DMS114 treated with DMSO at 0.1 percent for 48 hours (cell line): ENCODE results near the gene ZNF684.
"Not testable (repeated sequence)": the region's sequence is repeated elsewhere in the genome, so short reads cannot be mapped to it uniquely, and the experiment has no call there.

Experiments used
- DNase-seq: peaks from one replicate; lab custom pipeline; 2025; ENCODE audit not compliant: unreplicated experiment; lab: John Stamatoyannopoulos, UW

ZNF684 gene

DNA sequence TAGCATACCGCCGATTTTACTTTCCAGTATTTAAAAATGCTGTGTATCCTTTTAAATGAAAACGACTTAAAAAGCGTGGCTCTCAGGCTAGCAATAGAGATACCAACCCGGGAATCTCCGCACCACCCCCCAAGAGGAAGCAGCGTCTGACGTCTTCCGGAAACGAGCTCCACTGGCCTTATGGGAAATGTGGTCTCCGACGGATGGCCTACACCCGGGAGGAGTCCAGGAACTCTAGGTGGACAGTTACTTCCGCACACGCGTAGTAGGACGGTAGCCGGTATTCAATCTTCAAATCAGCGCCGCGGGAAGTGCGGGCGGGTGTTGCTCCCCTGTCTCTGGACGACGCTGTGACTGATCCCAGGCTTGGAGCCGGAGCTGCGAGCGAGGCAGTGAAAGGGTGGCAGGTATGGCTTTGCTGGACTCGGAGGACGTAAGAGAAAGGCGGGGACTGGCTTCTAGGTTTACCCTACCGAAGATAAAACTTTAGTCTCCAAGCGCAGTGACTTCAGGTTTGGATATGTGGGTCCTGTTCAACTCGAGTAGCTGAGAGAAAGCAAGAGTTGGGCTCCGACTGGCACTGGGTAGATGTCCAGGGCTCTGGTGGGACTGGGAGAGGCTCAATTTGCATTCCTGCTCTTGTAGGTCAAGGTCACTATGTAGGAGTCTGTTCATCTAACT is at the start of gene ZNF684:
ZNF684 (plus strand) TSS at position 257 of the 681 bp plus-strand sequence. CDS start 1,530 bp downstream, outside the sequence.
- DNase-seq, result peak; percentile 96

DNA sequence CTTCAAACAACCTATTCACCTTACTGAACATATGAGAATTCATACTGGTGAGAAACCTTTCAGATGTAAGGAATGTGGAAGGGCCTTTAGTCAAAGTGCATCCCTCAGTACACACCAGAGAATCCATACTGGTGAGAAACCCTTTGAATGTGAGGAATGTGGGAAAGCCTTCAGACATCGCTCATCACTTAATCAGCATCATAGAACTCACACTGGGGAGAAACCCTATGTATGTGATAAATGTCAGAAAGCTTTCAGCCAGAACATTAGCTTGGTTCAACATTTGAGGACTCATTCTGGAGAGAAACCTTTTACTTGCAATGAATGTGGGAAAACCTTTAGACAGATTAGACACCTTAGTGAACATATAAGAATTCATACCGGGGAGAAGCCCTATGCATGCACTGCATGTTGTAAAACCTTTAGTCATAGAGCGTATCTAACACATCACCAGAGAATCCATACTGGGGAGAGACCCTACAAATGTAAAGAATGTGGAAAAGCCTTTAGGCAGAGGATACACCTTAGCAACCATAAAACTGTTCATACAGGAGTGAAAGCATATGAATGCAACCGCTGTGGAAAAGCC is 36.0 kb upstream of the ZNF684 start:
- no peak for DNase-seq

DNA sequence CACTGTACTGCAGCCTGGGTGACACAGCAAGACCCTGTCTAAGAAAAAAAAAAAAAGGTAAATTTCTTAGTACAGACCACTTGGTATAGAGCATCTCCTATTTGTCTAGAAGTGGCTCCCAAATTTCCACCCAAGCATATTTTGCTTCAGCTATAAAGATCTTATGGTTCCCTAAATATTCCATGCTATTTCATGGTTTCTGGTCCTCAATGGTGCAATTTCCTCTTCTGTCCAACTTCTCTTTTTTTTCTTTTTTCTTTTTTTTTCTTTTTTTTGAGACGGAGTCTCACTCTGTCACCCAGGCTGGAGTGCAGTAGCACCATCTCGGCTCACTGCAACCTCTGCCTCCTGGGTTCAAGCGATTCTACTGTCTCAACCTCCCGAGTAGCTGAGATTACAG is 28.8 kb upstream of the ZNF684 start:
- DNase-seq, result not testable (repeated sequence)

DNA sequence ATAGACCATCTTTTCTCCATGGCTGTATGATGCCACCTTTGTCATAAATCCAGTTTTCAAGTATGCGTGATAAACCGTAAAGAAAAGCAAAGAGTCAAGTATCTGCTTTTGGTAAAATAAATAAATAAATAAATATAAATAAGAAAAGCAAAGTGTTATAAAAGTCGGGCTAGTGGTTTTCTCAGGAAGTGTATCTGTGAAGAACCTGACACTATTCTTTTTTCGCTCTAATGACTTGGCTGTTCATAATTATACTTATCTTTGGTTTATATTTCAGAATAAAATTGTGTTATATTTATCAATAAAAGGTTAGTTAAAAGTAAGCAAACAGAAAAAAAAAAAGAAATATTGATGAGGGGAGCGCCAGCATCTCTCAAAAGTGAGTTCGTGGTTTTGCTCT is 23.5 kb upstream of the ZNF684 start:
- no peak for DNase-seq

DNA sequence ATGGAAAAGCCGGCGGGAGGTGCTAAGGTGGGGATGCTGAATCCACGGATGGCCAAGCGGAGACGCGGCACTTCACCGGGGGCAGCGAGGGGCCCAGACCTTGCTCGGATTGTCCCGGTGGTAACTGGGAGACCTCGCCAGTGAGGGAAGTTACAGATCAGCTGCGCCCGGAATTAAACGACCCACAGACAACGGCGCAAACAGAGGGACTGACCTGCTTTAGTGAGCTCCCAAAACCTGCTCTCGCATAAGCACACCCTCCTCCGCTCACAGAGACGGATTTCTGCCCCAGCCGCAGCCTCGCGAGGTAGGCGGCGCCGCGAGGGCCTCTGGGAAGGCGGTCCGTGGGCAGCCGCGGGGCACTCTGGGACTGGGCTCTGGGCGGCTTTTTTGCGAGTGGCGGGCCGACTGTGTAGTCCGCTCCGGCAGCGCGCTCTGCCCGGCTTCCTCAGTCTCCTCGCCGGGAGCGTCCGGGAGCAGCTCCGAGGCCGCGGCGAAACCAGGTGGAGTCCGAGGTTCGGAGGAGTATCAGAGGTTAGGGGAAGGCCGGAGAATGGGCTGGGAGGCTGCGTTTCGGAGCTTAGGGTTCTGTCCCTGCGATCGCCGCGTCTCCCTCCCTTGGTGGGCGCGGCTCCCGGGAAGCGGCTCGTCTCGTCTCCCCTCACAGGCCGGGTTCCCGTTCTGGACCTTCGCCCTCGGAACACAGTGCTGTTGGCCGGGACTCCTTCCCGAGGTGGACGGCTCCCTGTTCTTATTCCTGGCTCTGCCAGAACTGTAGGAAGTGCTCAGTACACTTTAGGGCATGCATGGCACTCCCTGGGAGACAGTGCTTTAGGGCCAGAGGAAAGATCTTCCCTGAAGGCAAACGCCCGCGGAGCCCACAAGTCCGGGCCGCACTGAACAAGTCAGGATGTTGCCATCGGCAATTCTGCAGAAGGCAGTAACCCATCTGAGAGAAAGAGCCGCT is 22.8 kb upstream of the ZNF684 start, which contains the start of gene EXO5:
EXO5 (plus strand) TSS at position 393 of the 967 bp plus-strand sequence. CDS start 5,778 bp downstream, outside the sequence.
- DNase-seq, result peak; percentile 75

DNA sequence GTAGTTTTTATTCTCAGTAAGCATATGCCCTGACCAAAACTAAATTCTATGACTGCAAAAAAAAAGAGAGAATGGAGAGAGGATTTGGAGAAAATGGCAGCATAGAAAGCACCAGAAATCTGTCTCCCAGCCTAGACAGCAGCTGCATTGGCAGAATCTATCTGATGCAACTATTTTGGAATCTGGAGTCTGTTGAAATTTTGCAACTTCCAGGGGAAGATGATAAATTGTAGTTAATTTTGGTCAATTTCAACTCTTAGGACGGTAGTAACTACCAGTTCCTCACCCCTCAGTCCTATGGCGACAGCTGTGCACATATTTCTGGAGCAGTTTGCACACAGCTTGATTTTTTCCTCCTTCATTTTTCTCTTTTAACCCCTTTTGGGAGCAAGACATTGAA is 11.9 kb upstream of the ZNF684 start:
- DNase-seq, result no peak

DNA sequence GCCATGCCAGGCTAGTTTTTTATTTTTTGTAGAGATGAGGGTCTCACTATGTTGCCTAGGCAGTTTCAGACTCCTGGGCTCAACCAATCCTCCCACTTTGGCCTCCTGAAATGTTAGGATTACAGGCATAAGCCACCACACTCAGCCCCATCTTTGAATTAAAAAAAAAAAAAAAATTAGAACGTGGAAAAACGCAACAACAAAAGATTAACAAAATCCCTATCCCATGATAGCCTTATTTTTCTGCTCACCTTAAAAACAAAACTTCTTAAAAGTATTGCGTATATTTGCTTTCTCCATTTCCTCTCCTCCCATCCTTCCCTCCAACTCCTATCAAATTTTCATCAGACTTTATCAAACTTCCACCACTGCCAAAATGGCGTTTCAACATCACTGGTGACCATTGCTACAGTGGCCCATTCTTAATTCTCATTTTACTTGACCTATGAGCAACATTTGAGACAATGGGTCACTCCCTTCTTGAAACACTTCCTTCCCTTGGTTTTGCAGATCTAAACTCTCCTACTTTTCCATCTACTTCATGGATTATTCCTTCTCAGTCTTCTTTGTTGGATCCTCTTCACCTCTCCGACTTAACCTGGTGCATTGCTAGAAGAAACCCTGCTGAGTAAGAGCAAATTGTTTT is 579 bp upstream of the ZNF684 start:
- DNase-seq, result peak; percentile 81

DNA sequence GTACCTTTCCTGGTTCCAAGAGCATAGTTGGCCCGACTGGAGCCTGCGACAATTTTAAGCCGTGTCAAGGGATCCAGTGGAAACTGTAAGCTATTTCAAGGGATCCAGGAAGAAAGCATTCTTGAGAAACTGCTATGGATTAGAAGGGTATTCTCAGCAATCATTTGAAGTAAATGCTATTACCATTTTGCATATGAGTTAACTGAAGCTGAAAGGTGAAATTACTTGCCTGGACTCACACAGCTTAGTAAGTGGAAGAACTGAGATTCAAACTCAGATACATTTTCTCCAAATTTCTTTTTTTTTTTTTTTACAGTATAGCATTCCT is 589 bp downstream of the ZNF684 start:
- DNase-seq, result no peak

DNA sequence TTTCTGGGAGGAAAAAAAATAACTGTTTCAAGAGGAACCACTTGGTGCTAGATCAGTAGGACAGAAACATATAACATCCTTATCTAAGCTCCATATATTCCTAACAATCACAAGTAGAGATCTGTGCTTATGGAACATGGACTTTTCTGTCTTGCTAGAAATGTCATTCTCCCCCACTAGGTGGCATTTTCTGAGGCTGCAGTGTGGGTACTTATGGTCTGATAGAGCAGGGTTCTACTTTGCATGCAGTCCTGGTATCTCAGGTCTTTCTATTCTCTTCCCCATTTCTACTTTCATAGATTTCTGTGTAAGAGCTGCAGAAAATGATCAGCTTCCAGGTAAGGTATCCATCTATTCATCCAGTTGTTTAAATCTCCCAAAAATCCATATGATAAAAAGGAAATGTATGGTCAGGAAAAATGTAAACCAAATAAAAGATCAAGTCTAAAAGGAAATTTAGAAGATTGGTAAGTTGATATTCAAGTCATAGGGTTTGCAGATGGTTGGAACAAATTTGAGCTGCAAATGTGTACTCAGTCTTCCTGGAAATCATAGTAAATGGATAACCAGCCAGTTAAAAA is 1.5 kb downstream of the ZNF684 start:
- peak; percentile 52 for DNase-seq

DNA sequence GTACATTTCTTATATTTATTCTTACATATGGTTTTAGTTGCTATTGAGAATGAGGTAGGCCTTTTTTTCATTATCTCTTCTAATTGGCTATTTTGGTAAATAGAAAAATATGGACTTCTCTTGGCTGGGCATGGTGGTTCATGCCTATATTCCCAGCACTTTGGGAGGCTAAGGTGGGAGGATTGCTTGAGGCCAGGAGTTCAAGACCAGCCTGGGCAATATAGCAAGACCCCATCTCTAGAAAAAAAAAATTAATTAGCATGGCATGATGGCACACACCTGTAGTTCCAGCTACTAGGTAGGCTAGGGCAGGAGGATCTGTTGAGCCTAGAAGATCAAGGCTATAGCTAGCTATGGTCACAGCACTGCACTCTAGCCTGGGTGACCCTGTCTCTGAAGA is 3.2 kb downstream of the ZNF684 start:
- no peak for DNase-seq

DNA sequence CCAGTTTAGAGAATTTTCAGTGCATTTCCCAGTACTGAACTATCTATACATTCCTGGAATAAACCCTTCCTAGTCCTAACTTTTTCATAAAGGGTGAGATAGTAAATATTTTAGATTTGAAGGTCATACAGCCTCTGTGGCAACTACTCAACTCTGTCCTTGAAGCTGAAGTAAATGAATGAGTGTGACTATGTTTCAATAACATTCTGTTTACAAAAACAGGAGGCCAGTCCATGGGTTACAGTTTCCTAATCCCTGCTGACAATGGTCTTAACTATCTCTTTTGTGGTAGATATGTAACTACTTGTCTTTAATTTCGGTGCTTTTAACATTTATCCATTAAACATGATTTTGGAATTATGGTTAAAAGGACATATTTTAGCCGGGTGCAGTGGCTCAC is 4.3 kb downstream of the ZNF684 start:
- no peak for DNase-seq

DNA sequence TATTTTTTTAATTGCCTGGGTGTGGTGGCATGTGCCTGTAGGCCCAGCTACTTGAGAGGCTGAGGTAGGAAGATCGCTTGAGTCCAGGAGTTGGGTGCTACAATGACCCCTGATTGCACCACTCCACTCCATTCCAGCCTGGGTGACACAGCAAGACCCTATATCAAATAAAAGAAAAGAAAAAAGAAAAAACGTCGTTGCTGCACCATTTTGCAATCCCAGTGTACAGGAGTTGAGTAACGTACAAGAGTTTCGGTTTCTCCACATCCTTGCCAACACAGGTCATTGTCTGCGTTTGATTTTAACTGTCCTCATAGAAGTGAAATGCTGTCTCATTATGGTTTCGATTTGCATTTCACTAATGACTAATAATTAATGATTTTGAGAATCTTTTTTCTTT is 7.9 kb downstream of the ZNF684 start:
- DNase-seq, result no peak

DNA sequence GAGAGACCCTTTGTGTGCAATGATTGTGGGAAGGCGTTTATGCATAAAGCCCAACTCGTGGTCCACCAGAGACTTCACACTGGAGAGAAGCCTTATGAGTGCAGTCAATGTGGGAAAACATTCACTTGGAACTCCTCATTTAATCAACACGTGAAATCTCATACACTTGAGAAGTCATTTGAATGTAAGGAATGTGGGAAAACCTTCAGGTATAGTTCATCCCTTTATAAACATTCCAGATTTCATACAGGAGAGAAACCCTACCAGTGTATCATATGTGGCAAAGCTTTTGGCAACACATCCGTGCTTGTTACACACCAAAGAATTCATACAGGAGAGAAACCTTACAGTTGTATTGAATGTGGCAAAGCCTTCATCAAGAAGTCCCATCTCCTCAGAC is 15.5 kb downstream of the ZNF684 start:
- DNase-seq, result no peak

DNA sequence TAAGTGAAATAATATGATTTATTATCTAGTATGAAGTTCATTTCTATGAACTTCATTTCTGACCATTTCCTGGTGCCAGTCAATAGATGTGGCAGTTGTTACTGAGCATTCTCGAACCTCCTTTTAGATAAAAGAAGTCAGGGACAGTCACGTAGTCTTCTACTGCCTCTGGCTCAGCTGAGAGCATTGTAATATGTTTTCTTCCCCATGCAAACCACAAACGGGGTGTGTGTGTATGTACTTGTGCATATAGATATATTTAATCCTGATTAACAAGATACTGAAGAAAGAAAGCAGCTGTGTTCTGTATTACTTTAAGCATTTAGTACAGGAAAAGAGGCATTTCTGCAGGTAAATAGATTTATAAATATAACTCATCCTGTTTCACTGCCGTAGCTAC is 21.6 kb downstream of the ZNF684 start:
- no peak for DNase-seq

DNA sequence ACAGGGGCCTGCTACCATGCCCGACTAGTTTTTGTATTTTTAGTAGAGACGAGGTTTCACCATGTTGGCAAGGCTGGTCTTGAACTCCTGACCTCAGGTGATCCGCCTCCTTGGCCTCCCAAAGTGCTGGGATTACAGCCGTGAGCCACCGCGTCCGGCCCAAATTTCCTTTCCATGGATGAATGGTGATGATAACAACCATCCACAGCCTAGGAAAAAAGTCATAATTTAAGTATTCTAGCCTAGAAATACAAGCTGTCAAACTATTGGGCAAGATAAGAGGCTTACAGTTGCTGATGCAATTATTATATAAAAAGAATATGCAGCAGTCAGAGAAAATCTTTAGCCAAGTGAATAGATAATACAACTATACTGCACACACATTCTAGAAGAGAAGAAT is 23.4 kb downstream of the ZNF684 start:
- not testable (repeated sequence) for DNase-seq

DNA sequence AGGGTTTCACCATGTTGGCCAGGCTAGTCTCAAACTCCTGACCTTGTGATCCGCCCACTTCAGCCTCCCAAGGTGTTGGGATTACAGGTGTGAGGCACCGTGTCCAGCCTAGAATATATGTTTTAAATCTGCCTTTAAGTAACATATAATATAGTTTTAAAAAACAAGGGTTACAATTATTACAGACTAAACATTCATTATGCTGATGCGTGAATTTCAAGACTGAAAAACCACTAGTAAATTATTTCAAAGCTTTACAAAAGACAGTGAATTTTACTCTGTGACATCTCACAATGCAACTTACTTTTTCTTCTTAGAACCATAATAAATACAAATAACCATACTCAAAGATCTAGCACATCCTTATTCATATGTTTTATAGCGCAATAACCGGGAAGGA is 24.7 kb downstream of the ZNF684 start:
- DNase-seq, result no peak

DNA sequence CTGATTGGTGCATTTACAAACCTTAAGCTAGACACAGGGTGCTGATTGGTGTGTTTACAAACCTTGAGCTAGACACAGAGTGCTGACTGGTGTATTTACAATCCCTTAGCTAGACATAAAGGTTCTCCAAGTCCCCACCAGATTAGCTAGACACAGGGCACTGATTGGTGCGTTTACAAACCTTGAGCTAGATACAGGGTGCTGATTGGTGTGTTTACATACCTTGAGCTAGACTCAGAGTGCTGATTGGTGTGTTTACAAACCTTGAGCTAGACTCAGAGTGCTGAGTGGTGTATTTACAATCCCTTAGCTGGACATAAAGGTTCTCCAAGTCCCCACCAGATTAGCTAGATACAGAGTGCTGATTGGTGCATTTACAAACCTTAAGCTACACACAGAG is 26.8 kb downstream of the ZNF684 start:
- not testable (repeated sequence) for DNase-seq

DNA sequence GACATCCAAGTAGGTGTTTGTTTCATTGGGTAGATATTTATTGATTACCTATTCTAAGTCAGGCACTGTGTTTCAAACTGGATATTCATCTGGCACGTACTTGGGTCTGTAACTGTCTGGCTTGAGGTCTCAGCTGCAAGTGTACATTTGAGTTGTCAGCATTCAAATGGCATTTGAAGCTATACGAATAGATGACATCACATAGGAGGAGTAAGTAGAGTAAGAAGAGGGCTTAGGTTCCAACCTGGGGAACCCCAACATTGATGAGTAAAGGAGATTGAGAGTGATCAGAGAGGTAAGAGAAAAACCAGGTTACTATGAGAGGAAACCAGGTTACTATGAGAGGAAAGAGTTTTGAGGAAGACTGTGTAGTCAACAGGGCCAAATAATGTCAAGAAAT is 30.7 kb downstream of the ZNF684 start:
- no peak for DNase-seq

DNA sequence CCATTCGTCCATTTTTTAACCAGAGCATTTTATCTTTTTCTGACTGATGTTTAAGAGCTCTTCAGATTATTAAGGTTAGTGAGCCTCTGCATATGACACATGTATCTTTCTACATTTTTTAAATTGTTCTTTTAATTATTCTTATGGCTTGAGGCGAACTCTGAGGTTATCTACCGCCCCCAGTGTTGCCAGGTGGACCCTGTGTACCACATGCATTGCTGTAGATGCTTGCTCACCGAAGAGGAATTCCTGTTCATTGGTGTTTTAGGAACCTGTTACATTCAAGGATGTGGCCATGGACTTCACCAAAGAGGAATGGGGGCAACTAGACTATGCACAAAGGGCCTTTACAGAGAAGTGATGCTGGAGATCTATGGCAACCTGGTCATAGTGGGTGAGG is 31.8 kb downstream of the ZNF684 start:
- DNase-seq, result no peak

DNA sequence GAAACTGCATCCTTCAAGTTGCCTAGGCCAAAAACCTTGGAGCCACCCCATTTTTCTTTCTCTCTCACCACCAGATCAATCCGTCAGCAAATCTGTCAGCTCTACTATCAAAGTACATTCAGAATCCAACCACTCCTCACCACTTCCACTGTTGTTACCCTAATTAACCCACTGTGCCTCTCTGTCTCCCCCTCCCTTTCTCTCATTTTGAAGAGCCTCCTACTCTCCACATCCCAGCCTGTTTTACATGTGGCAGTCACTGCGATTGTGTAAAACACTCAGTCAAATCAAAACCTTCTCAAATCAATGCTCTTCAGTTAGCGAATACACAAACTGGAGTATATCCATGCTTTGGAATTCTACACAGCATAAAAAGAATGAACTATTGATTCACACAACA is 33.1 kb downstream of the ZNF684 start:
- no peak for DNase-seq

DNA sequence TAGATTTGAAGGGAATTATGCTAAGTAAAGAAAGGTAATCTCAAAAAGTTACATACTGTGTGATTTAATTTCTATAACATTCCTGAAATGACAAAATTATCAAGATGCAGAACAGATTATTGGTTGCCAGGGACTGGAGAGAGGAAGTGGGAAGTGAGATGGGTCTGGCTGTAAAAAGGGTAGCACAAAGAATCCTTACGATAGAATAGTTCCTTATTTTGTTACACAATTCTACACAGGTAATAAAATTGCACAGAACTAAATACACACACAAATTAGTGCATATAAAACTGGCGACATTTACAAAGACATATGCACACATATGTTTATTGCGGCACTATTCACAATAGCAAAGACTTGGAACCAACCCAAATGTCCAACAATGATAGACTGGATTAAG is 33.5 kb downstream of the ZNF684 start:
- DNase-seq, result no peak
